Measurements from ENCODE around the gene ZNHIT1. TPM values are rescaled to one million over a fixed set of nuclear protein-coding genes. Genes with fewer than 3 reads are reported as not detected.
A peak's percentile ranks its signal among the peaks of the same experiment; 100 is the strongest.
"Not testable (repeated sequence)": the region's sequence is repeated elsewhere in the genome, so short reads cannot be mapped to it uniquely, and the experiment has no call there.

The ZNHIT1 gene
- total RNA-seq, 1 experiment from 2014 or later = 57.2 TPM

- H3K4me1 Mint-ChIP-seq (ENCODE audit: low read depth, unreplicated experiment) = no peaks in the 10 kb centered on the region
- no TSS peak for BruUV-seq (replicated peaks)
These were observed 16.9 kb upstream of the ZNHIT1 start, which contains the start of gene MOGAT3 for GRCh38 chr7:101200862-101201599. TSS of gene MOGAT3 (minus strand) at chr7:101201036. CDS start at chr7:101200854, 182 bp downstream.

GRCh38 chr7:101201695-101202602 lies 16.0 kb upstream of the ZNHIT1 start:
- no TSS peak for BruUV-seq (replicated peaks)

More at GRCh38 chr7:101200862-101201599, 16.9 kb upstream of the ZNHIT1 start, which contains the start of gene MOGAT3:
- no peaks in the 10 kb centered on the region for H3K9me3 Mint-ChIP-seq (ENCODE audit: low read depth, unreplicated experiment)
- H3K27me3 Mint-ChIP-seq (ENCODE audit: unreplicated experiment) = peaks cover 38% of the 10 kb centered on the region
- no peak for DNase-seq
- intact Hi-C loops (cut with micrococcal nuclease; ENCODE audit: unreplicated experiment) = no loop called here
- CTCF ChIA-PET = interaction anchor here (1.1 kb wide), 1 partner anchor 20 kb away, joined by 4 read pairs; no protein-coding TSS in a partner anchor
- H3K36me3 Mint-ChIP-seq (ENCODE audit: insufficient read depth, unreplicated experiment) = peaks cover 2% of the 10 kb centered on the region
- TF ChIP-seq CTCF (IDR thresholded peaks at IDR 0.05; ENCODE audit: unreplicated experiment) = no peak
- peak within 1 kb of the TSS; percentile 32 for H3K4me3 Mint-ChIP-seq (ENCODE audit: low read depth, unreplicated experiment)
- H3K27ac Mint-ChIP-seq (ENCODE audit: unreplicated experiment) = no peak within 1 kb of the TSS

GRCh38 chr7:101202603-101202918 lies 15.4 kb upstream of the ZNHIT1 start:
- no peaks in the 10 kb centered on the region for H3K4me1 Mint-ChIP-seq (ENCODE audit: low read depth, unreplicated experiment)
- H3K9me3 Mint-ChIP-seq (ENCODE audit: low read depth, unreplicated experiment) = no peaks in the 10 kb centered on the region
- intact Hi-C loops (cut with micrococcal nuclease; ENCODE audit: unreplicated experiment) = no loop called here
- H3K4me3 Mint-ChIP-seq (ENCODE audit: low read depth, unreplicated experiment) = no peak overlapping the region
- no peak for DNase-seq
- BruUV-seq (replicated peaks) = no TSS peak
- CTCF ChIA-PET = interaction anchor here (0.9 kb wide), 1 partner anchor 15 kb away, joined by 5 read pairs; the partner anchor contains the start of genes PLOD3 and ZNHIT1
- H3K27ac Mint-ChIP-seq (ENCODE audit: unreplicated experiment) = no peak overlapping the region
- peaks cover 38% of the 10 kb centered on the region for H3K27me3 Mint-ChIP-seq (ENCODE audit: unreplicated experiment)
- no peak for TF ChIP-seq CTCF (IDR thresholded peaks at IDR 0.05; ENCODE audit: unreplicated experiment)
- H3K36me3 Mint-ChIP-seq (ENCODE audit: insufficient read depth, unreplicated experiment) = peaks cover 10% of the 10 kb centered on the region

More at GRCh38 chr7:101201695-101202602, 16.0 kb upstream of the ZNHIT1 start:
- CTCF ChIA-PET = interaction anchor here (0.9 to 1.1 kb wide), 2 partner anchors 16 to 21 kb away, joined by 4 to 5 read pairs; partner anchors contain the start of genes PLOD3 and ZNHIT1
- no peaks in the 10 kb centered on the region for H3K9me3 Mint-ChIP-seq (ENCODE audit: low read depth, unreplicated experiment)
- peak overlapping the region; percentile 32 for H3K4me3 Mint-ChIP-seq (ENCODE audit: low read depth, unreplicated experiment)
- no peak for TF ChIP-seq CTCF (IDR thresholded peaks at IDR 0.05; ENCODE audit: unreplicated experiment)
- H3K36me3 Mint-ChIP-seq (ENCODE audit: insufficient read depth, unreplicated experiment) = peaks cover 10% of the 10 kb centered on the region
- intact Hi-C loops (cut with micrococcal nuclease; ENCODE audit: unreplicated experiment) = no loop called here
- no peaks in the 10 kb centered on the region for H3K4me1 Mint-ChIP-seq (ENCODE audit: low read depth, unreplicated experiment)
- peaks cover 38% of the 10 kb centered on the region for H3K27me3 Mint-ChIP-seq (ENCODE audit: unreplicated experiment)
- no peak for DNase-seq
- H3K27ac Mint-ChIP-seq (ENCODE audit: unreplicated experiment) = no peak overlapping the region

GRCh38 chr7:101203740-101204738 lies 13.9 kb upstream of the ZNHIT1 start:
- H3K9me3 Mint-ChIP-seq (ENCODE audit: low read depth, unreplicated experiment); BruUV-seq (replicated peaks); H3K4me3 Mint-ChIP-seq (ENCODE audit: low read depth, unreplicated experiment); DNase-seq; H3K4me1 Mint-ChIP-seq (ENCODE audit: low read depth, unreplicated experiment); H3K27ac Mint-ChIP-seq (ENCODE audit: unreplicated experiment); intact Hi-C loops (cut with micrococcal nuclease; ENCODE audit: unreplicated experiment); CTCF ChIA-PET: not testable (repeated sequence)
- peaks cover 38% of the 10 kb centered on the region for H3K27me3 Mint-ChIP-seq (ENCODE audit: unreplicated experiment)
- H3K36me3 Mint-ChIP-seq (ENCODE audit: insufficient read depth, unreplicated experiment) = peaks cover 24% of the 10 kb centered on the region

All from Calu3 (cell line).